Keratinocyte (primary cell): ENCODE data around the gene CALCB. TPM values are rescaled to one million over a fixed set of nuclear protein-coding genes. Genes with fewer than 3 reads are reported as not detected.

Experiments
- DNase-seq: peaks from one replicate; pipeline ENCODE4 v3.0.0-alpha.2; 2011; ENCODE audit warnings: low read depth, missing footprints, low spot score
- FAIRE-seq: peaks from 2 replicates; lab custom pipeline; 2011; peaks lifted over from hg19 to GRCh38; lab: Jason Lieb, UNC
- H2AFZ ChIP-seq: 2 replicates; pipeline ENCODE4 v1.6.0; 2012; ENCODE audit warnings: low read length, control low read depth, inconsistent platforms; ENCODE audit not compliant: control insufficient read depth
- H3K27ac ChIP-seq: 2 replicates; pipeline ENCODE4 v1.5.1; 2011; ENCODE audit warnings: low read length; ENCODE audit not compliant: control insufficient read depth, insufficient read depth
- H3K27me3 ChIP-seq: 3 replicates; pipeline ENCODE4 v1.6.0; 2011; ENCODE audit warnings: low read length; ENCODE audit not compliant: control insufficient read depth, insufficient read depth; ENCODE audit errors: extremely low read depth
- H3K36me3 ChIP-seq, 2 experiments: 2 replicates in 1 of 2; 3 replicates in 1 of 2; pipeline ENCODE4 v1.5.1; 2011; ENCODE audit warnings: low read length in 2 of 2, mild to moderate bottlenecking in 1 of 2; ENCODE audit not compliant: control insufficient read depth in 2 of 2, insufficient read depth in 2 of 2; ENCODE audit errors: extremely low read depth in 1 of 2
- H3K4me1 ChIP-seq: 3 replicates; pipeline ENCODE4 v1.5.1; 2011; ENCODE audit warnings: low read length; ENCODE audit not compliant: control insufficient read depth, insufficient read depth; ENCODE audit errors: extremely low read depth
- H3K4me2 ChIP-seq: 3 replicates; pipeline ENCODE4 v1.6.0; 2011; ENCODE audit warnings: low read depth, low read length; ENCODE audit not compliant: control insufficient read depth, insufficient read depth; ENCODE audit errors: extremely low read depth
- H3K4me3 ChIP-seq, 3 experiments: fragments of 200-600 bp in 1 of 3; sonication (generic) in 1 of 3; 2 replicates in 2 of 3; 3 replicates in 1 of 3; pipeline ENCODE4 v1.5.1; 2011 to 2016; ENCODE audit warnings: low read length in 3 of 3, mild to moderate bottlenecking in 3 of 3, control low read depth in 2 of 3, inconsistent platforms in 1 of 3, low read depth in 1 of 3, mixed read lengths in 1 of 3, mixed run types in 1 of 3, moderate library complexity in 1 of 3; ENCODE audit not compliant: control insufficient read depth in 2 of 3, insufficient read depth in 2 of 3; ENCODE audit errors: extremely low read depth in 1 of 3
- H3K79me2 ChIP-seq: 2 replicates; pipeline ENCODE4 v1.6.0; 2012; ENCODE audit warnings: low read length; ENCODE audit not compliant: control insufficient read depth, insufficient read depth
- H3K9ac ChIP-seq: 3 replicates; pipeline ENCODE4 v1.6.0; 2011; ENCODE audit warnings: low read length; ENCODE audit not compliant: control insufficient read depth, insufficient read depth; ENCODE audit errors: extremely low read depth
- H3K9me1 ChIP-seq: 3 replicates; pipeline ENCODE4 v1.6.0; 2011; ENCODE audit warnings: low read length; ENCODE audit not compliant: control insufficient read depth, insufficient read depth; ENCODE audit errors: extremely low read depth
- H3K9me3 ChIP-seq: 2 replicates; pipeline ENCODE4 v1.5.1; 2012; ENCODE audit warnings: low read depth, low read length; ENCODE audit not compliant: control insufficient read depth
- H4K20me1 ChIP-seq: 3 replicates; pipeline ENCODE4 v1.6.0; 2011; ENCODE audit warnings: low read length; ENCODE audit not compliant: control insufficient read depth, insufficient read depth; ENCODE audit errors: extremely low read depth
- CTCF ChIP-seq, 3 experiments: IDR thresholded peaks in 1 of 3; conservative IDR thresholded peaks in 1 of 3; optimal IDR thresholded peaks in 1 of 3; 2 replicates in 2 of 3; 3 replicates in 1 of 3; pipeline versions ENCODE3 to v1.5.1; 2011; ENCODE audit warnings: low read length in 3 of 3, mild to moderate bottlenecking in 3 of 3, moderate library complexity in 2 of 3, control low read depth in 1 of 3, inconsistent platforms in 1 of 3; ENCODE audit not compliant: insufficient read depth in 2 of 3; ENCODE audit errors: extremely low read depth in 1 of 3
- EZH2 ChIP-seq: IDR thresholded peaks from one replicate; pipeline ENCODE4 v1.6.1; 2012; ENCODE audit warnings: inconsistent platforms, mild to moderate bottlenecking, low read length, moderate library complexity
- dilution Hi-C: fragments of 300-500 bp; cut with MboI; formaldehyde crosslinking; loops from one replicate; pipeline ENCODE4 v1.7.0; 2020; ENCODE audit warnings: low sequenced_read_pairs; ENCODE audit not compliant: extremely low pct_ligation_motif_present
- polyA plus RNA-seq, 5 experiments: library from polyadenylated mRNA; depleted of rRNA in 3 of 5; stranded (reverse) in 3 of 5; stranded (forward) in 1 of 5; unstranded in 1 of 5; fragments of >200 nt; gene quantifications; 1 replicate in 1 of 5; 2 replicates in 3 of 5; 3 replicates in 1 of 5; pipeline versions ENCODE4 v1.2.1 to v1.2.3, GENCODE V29; 2011 to 2012; ENCODE audit warnings: missing spikeins in 2 of 5, low read depth in 1 of 5, low replicate concordance in 1 of 5

The CALCB gene
- polyA plus RNA-seq, 1 donor (not counting 4 experiments of a cell fraction or from before 2014, with no cell fraction given) = not detected

- no peak for FAIRE-seq
- DNase-seq = no peak
- Histone ChIP-seq H3K4me2 (no peak overlapping the region), H3K4me1 (peaks cover 6% of the 10 kb centered on the region), H3K79me2 (no peaks in the 10 kb centered on the region), H3K9ac (no peak overlapping the region), H3K9me1 (no peaks in the 10 kb centered on the region), H3K36me3 (no peaks in the 10 kb centered on the region), H4K20me1 (no peaks in the 10 kb centered on the region), H3K9me3 (no peaks in the 10 kb centered on the region), H3K27ac (no peak overlapping the region), H3K4me3 (no peak overlapping the region), H2AFZ (no peak overlapping the region), H3K27me3 (peaks cover 13% of the 10 kb centered on the region)
- TF ChIP-seq CTCF (optimal IDR thresholded peaks at IDR 0.05 in 1 of 3, IDR thresholded peaks at IDR 0.05 in 1 of 3, conservative IDR thresholded peaks at IDR 0.05 in 1 of 3; ENCODE audit: extremely low read depth in 1 of 3, insufficient read depth in 2 of 3, low read length in 3 of 3) (no peak), EZH2 (no peak)
- dilution Hi-C loops = no loop called here
Observed at GRCh38 chr11:15117751-15118150, 44.4 kb downstream of the CALCB start.

- H3K79me2 ChIP-seq = no peaks in the 10 kb centered on the region
- H4K20me1 ChIP-seq = no peaks in the 10 kb centered on the region
- H3K4me2 ChIP-seq = no peak overlapping the region
- DNase-seq (no peak), FAIRE-seq (no peak)
- H3K4me3 ChIP-seq = no peak overlapping the region
- H3K9me3 ChIP-seq = no peaks in the 10 kb centered on the region
- no peak overlapping the region for H3K9ac ChIP-seq
- H3K9me1 ChIP-seq = no peaks in the 10 kb centered on the region
- peaks cover 6% of the 10 kb centered on the region for H3K4me1 ChIP-seq
- H3K36me3 ChIP-seq = no peaks in the 10 kb centered on the region
- H3K27ac ChIP-seq = no peak overlapping the region
- dilution Hi-C loops = no loop called here
- H2AFZ ChIP-seq = no peak overlapping the region
- TF ChIP-seq CTCF (optimal IDR thresholded peaks at IDR 0.05 in 1 of 3, IDR thresholded peaks at IDR 0.05 in 1 of 3, conservative IDR thresholded peaks at IDR 0.05 in 1 of 3; ENCODE audit: extremely low read depth in 1 of 3, insufficient read depth in 2 of 3, low read length in 3 of 3) (no peak), EZH2 (no peak)
- H3K27me3 ChIP-seq = peaks cover 13% of the 10 kb centered on the region
Observed at GRCh38 chr11:15118431-15118830, 45.0 kb downstream of the CALCB start.
